Pancreas (tissue), 10 donors: Measurements from ENCODE around the gene NKD1. TPM values are rescaled to one million over a fixed set of nuclear protein-coding genes. Genes with fewer than 3 reads are reported as not detected.

Experiments used
- ATAC-seq, 4 donors: fragments of 200-7000 bp; cut with Tn5 transposase; one replicate each; pipeline versions ENCODE4 v1.8.0 to v1.9.1; 2020; ENCODE audit warnings: mild to moderate bottlenecking in 4 of 4, moderate library complexity in 4 of 4
- DNase-seq, 6 donors: peaks; one replicate each; pipeline ENCODE4 v3.0.0-alpha.2; 2020
- FAIRE-seq: peaks from 2 replicates; lab custom pipeline; 2012; peaks lifted over from hg19 to GRCh38; lab: Jason Lieb, UNC
- H3K27ac ChIP-seq, 4 donors: fragments of 200-600 bp; sonication (generic); 1 replicate in 3 of 4; 2 replicates in 1 of 4; pipeline versions ENCODE4 v1.5.0 to v1.8.0; 2020
- H3K27me3 ChIP-seq, 4 donors: fragments of 200-600 bp; one replicate each; pipeline ENCODE4 v1.8.0; 2021
- H3K36me3 ChIP-seq, 3 donors: fragments of 200-600 bp; sonication (generic) in 1 of 3; one replicate each; pipeline versions ENCODE4 v1.5.0 to v1.8.0; 2020 to 2021
- H3K4me1 ChIP-seq, 3 donors: fragments of 200-600 bp; one replicate each; pipeline ENCODE4 v1.8.0; 2021
- H3K4me3 ChIP-seq, 4 donors: fragments of 200-600 bp; sonication (generic) in 2 of 4; one replicate each; pipeline versions ENCODE4 v1.5.0 to v1.8.0; 2020 to 2021
- H3K9me3 ChIP-seq, 4 donors: fragments of 200-600 bp; one replicate each; pipeline ENCODE4 v1.8.0; 2021
- CTCF ChIP-seq, 4 donors: fragments of 200-600 bp; sonication (generic) in 3 of 4; IDR thresholded peaks; one replicate each; pipeline versions ENCODE4 v1.5.0 to v1.8.0; 2021; ENCODE audit warnings: antibody characterized with exemption in 4 of 4
- WGBS, 2 donors: extraction: QIAGEN DNeasy Blood & Tissue Kit; methylation state at CpG; one replicate each; pipeline ENCODE4 v1.1.7; 2013; 5-methylcytosine and 5-hydroxymethylcytosine counted together
- intact Hi-C, 3 donors: fragments of 100-400 bp; cut with DNase I; formaldehyde crosslinking; loops; one replicate each; pipeline versions ENCODE4 v1.11.1 to v1.14.2; 2022
- polyA plus RNA-seq, 2 donors: library from polyadenylated mRNA; stranded (reverse); fragments of 200-250 nt; gene quantifications; one replicate each; pipeline ENCODE4 v1.2.3, GENCODE V29; 2013
- total RNA-seq, 6 donors: library from RNA; stranded (reverse); fragmentation: NEBNext Ultra II Directional in 4 of 6; extraction: Animal tissue kit (Norgen Biotek cat#: 25700) in 4 of 6; gene quantifications; one replicate each; pipeline versions ENCODE4 v1.2.1 to v1.2.4, GENCODE V29; 2021 to 2023
- donor health status: healthy with polysubstance abuse.
- donor health status: DM: no; HTN: no; CAD: no; lungs with moderate emphysema.
- donor health status: DM: no; HTN: no; CAD: no.
- donor health status: control.
- donor health status: control.
- donor health status: Bipolar disorder and iron deficiency.
- donor health status: DM: yes; HTN: yes; CAD: no.
- donor health status: DM: no; HTN: no; CAD: no.
- donor health status: DM: no; HTN: no; CAD: no.
- donor health status: DM: yes; HTN: yes; CAD: no.

The NKD1 gene
- total and polyA plus RNA-seq, 8 donors, result 0.45 to 5.8 (median 4.4) TPM

- Histone ChIP-seq H3K9me3 (no peaks in the 10 kb centered on the region), H3K4me3 (no peak overlapping the region), H3K27ac (no peak overlapping the region), H3K36me3 (no peaks in the 10 kb centered on the region), H3K27me3 (no peaks in the 10 kb centered on the region), H3K4me1 (no peaks in the 10 kb centered on the region)
- intact Hi-C loops, result no loop called here
- no peak for DNase-seq
- no peak for ATAC-seq
- no peak for FAIRE-seq
- no peak for TF ChIP-seq CTCF (IDR thresholded peaks at IDR 0.05)
- WGBS, 2 donors, result 89 to 93% methylated on average over 7 of the region's 7 CpGs
Measured at GRCh38 chr16:50609049-50609448, 60.9 kb downstream of the NKD1 start.

- WGBS, 2 donors, result 75 to 78% methylated on average over 5 of the region's 5 CpGs
- Histone ChIP-seq H3K36me3 (no peaks in the 10 kb centered on the region), H3K4me3 (no peak overlapping the region), H3K9me3 (no peaks in the 10 kb centered on the region), H3K27me3 (no peaks in the 10 kb centered on the region), H3K4me1 (no peaks in the 10 kb centered on the region), H3K27ac (no peak overlapping the region)
- FAIRE-seq (no peak), ATAC-seq (peak in 3 of 4 donors; percentile 27 to 70 (median 70)), DNase-seq (peak in 1 of 6 donors; percentile 21)
- no peak for TF ChIP-seq CTCF (IDR thresholded peaks at IDR 0.05)
- intact Hi-C loops, result no loop called here
Measured at GRCh38 chr16:50609471-50609870, 61.3 kb downstream of the NKD1 start.

GRCh38 chr16:50610331-50611262, 62.4 kb downstream of the NKD1 start:
- Histone ChIP-seq H3K4me1 (no peaks in the 10 kb centered on the region), H3K27me3 (no peaks in the 10 kb centered on the region), H3K27ac (no peak overlapping the region), H3K4me3 (no peak overlapping the region), H3K9me3 (no peaks in the 10 kb centered on the region), H3K36me3 (no peaks in the 10 kb centered on the region)
- DNase-seq (peak in 1 of 6 donors; percentile 53), FAIRE-seq (no peak), ATAC-seq (no peak)
- intact Hi-C loops, result no loop called here
- TF ChIP-seq CTCF (IDR thresholded peaks at IDR 0.05), result no peak
- WGBS, 2 donors, result 90 to 91% methylated on average over 18 to 21 of the region's 21 CpGs

- 89 to 90% methylated on average over 9 of the region's 9 CpGs for WGBS, 2 donors
- H3K4me3 ChIP-seq, result no peak overlapping the region
- FAIRE-seq, result no peak
Measured at GRCh38 chr16:50611332-50611934, 63.2 kb downstream of the NKD1 start.

More at GRCh38 chr16:50611332-50611934, 63.2 kb downstream of the NKD1 start:
- Histone ChIP-seq H3K4me1 (no peaks in the 10 kb centered on the region), H3K36me3 (no peaks in the 10 kb centered on the region), H3K27ac (no peak overlapping the region), H3K27me3 (no peaks in the 10 kb centered on the region), H3K9me3 (no peaks in the 10 kb centered on the region)
- peak in 2 of 6 donors; percentile 8 to 28 for DNase-seq
- TF ChIP-seq CTCF (IDR thresholded peaks at IDR 0.05), result no peak
- intact Hi-C loops, result no loop called here
- ATAC-seq, result no peak
